Adipocyte (in vitro differentiated cells): ENCODE results near the gene GMNN.
"Not testable (repeated sequence)": the region's sequence is repeated elsewhere in the genome, so short reads cannot be mapped to it uniquely, and the experiment has no call there.

Experiments
- DNase-seq: peaks from one replicate; pipeline ENCODE4 v3.0.0-alpha.2; 2015; ENCODE audit warnings: low read depth
- H3K27me3 ChIP-seq: replicated peaks from 2 replicates; pipeline ENCODE4 v1.7.0; 2013; ENCODE audit warnings: mild to moderate bottlenecking, low read length, moderate library complexity; ENCODE audit not compliant: control insufficient read depth, insufficient read depth
- H3K36me3 ChIP-seq: 2 replicates; pipeline ENCODE4 v1.7.0; 2013; ENCODE audit warnings: low read length, mild to moderate bottlenecking, moderate library complexity; ENCODE audit not compliant: control insufficient read depth, insufficient read depth, severe bottlenecking
- H3K4me1 ChIP-seq: 2 replicates; pipeline ENCODE4 v1.7.0; 2013; ENCODE audit warnings: mild to moderate bottlenecking, low read length, moderate library complexity; ENCODE audit not compliant: control insufficient read depth, insufficient read depth
- H3K4me3 ChIP-seq: 2 replicates; pipeline ENCODE4 v1.7.0; 2013; ENCODE audit warnings: mild to moderate bottlenecking, low read length, moderate library complexity
- H3K9ac ChIP-seq: 2 replicates; pipeline ENCODE4 v1.7.0; 2013; ENCODE audit warnings: mild to moderate bottlenecking, low read length, moderate library complexity
- H3K9me3 ChIP-seq: 2 replicates; pipeline ENCODE4 v1.7.0; 2013; ENCODE audit warnings: mild to moderate bottlenecking, low read length, moderate library complexity; ENCODE audit not compliant: control insufficient read depth

The GMNN gene

GRCh38 chr6:24774696-24775519 lies at the start of gene GMNN:
TSS of gene GMNN (plus strand) at chr6:24774937. CDS start at chr6:24777247, 2,310 bp downstream.
- Histone ChIP-seq H3K4me1 (peaks cover 23% of the 10 kb centered on the region), H3K36me3 (no peaks in the 10 kb centered on the region), H3K27me3 (no peaks in the 10 kb centered on the region), H3K4me3 (peak within 1 kb of the TSS; percentile 100), H3K9ac (peak within 1 kb of the TSS; percentile 96), H3K9me3 (no peaks in the 10 kb centered on the region)
- peak; percentile 99 for DNase-seq

GRCh38 chr6:24730653-24731052 lies 44.1 kb upstream of the GMNN start:
- H3K36me3 ChIP-seq, DNase-seq, H3K4me1 ChIP-seq, H3K9ac ChIP-seq, H3K27me3 ChIP-seq, H3K4me3 ChIP-seq: not testable (repeated sequence)
- peaks cover 13% of the 10 kb centered on the region for H3K9me3 ChIP-seq

DNA sequence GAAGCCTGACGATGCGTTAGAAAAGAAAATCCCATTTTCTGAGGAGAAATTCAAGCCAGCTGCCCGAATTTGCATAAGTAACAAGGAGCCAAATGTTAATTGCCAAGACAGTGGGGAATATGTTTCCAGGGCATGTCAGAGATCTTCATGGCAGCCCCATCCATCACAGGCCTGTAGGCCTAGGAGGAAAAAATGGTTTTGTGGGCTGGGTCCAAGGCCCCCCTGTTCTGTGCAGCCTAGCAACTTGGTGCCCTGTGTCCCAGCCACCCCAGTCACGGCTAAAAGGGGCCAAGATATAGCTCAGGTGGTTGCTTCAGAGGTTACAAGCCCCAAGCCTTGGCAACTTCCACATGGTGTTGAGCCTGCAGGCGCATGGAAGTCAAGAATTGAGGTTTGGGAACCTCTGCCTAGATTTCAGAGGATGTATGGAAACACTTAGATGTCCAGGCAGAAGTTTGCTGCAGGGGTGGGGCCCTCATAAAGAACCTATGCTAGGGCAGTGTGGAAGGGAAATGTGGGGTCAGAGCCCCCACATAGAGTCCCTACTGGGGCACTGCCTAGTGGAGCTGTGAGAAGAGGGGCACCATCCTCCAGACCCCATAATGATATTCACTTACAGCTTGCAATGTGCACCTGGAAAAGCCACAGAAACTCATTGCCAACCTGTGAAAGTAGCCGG lies 43.1 kb upstream of the GMNN start:
- not testable (repeated sequence) for DNase-seq, H3K4me3 ChIP-seq, H3K9ac ChIP-seq, H3K36me3 ChIP-seq, H3K4me1 ChIP-seq, H3K27me3 ChIP-seq
- H3K9me3 ChIP-seq = peaks cover 13% of the 10 kb centered on the region

- Histone ChIP-seq H3K9ac (no peak overlapping the region), H3K4me3 (no peak overlapping the region), H3K4me1 (no peaks in the 10 kb centered on the region), H3K9me3 (peaks cover 13% of the 10 kb centered on the region), H3K36me3 (no peaks in the 10 kb centered on the region), H3K27me3 (no peaks in the 10 kb centered on the region)
- no peak for DNase-seq
Observed at GRCh38 chr6:24734166-24734565, 40.6 kb upstream of the GMNN start.

GRCh38 chr6:24734710-24735109 lies 40.0 kb upstream of the GMNN start:
- DNase-seq, H3K9ac ChIP-seq, H3K4me3 ChIP-seq, H3K27me3 ChIP-seq, H3K36me3 ChIP-seq, H3K4me1 ChIP-seq: not testable (repeated sequence)
- H3K9me3 ChIP-seq = peaks cover 13% of the 10 kb centered on the region

DNA sequence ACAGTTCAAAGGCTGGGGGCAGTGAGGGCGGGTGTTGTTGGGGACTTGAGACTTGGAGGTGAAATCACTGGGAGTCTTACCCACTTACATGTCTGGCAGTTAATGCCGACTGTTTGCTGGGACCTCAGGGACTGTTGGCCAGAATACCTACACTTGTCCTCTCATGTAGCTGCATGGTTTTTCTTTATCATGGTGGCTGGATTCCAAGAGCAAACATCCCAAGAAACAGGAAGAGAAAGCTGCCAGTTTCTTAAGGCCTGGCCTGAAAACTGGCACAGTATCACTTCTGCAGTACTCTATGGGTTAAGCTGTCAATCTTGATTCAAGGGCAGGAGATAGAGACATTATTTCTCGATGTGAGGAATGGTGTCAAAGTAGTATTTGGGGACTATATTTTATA lies 36.0 kb upstream of the GMNN start:
- Histone ChIP-seq H3K9ac (no peak overlapping the region), H3K4me3 (no peak overlapping the region), H3K4me1 (peaks cover 18% of the 10 kb centered on the region), H3K27me3 (no peaks in the 10 kb centered on the region), H3K9me3 (no peaks in the 10 kb centered on the region), H3K36me3 (no peaks in the 10 kb centered on the region)
- no peak for DNase-seq

DNA sequence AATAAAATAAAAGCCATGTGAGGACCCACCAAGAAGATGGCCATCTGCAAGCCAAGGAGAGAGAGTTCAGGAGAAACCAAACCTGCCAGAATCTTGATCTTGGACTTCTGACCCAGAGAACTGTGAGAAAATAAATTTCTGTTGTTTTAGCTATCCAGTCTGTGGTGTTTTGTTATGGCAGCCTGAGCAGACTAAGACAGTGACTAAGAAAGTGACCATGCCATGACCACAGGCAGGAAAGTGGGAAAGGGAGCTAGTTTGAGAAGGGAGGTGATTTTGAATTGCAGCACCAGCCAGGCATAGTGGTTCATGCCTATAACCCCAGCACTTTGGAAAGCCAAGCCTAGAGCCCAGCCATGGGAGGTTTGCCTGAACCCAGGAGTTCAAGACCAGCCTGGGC lies 33.9 kb upstream of the GMNN start:
- Histone ChIP-seq H3K4me3 (no peak overlapping the region), H3K9me3 (no peaks in the 10 kb centered on the region), H3K27me3 (no peaks in the 10 kb centered on the region), H3K9ac (no peak overlapping the region), H3K36me3 (no peaks in the 10 kb centered on the region), H3K4me1 (peaks cover 21% of the 10 kb centered on the region)
- no peak for DNase-seq

DNA sequence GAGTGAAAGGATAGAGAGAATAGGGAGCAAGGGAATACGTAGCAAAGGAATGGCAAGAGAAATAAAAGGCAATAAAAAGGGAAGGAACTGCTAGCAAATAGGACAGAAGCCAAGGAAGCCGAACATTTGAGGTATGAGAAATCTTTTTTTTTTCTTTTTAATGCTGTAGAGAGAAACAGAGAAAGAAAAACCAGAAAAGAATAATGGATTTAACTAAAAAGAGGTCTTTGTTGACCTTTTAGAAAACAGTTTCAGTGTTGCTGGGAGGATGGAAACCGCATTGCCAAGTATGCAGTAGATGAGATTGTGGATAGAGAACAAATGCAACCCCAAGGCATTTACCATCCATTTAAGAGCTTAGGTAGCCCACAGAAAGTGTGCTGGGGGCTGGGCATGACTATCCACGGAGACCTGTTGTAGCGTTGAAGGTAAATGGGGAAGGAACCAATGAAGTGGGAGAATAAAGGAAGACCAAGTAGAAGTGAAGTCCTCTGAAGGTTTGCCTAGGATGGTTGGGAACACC lies 32.5 kb upstream of the GMNN start:
- peak overlapping the region; percentile 61 for H3K9ac ChIP-seq
- no peak for DNase-seq
- H3K36me3 ChIP-seq = no peaks in the 10 kb centered on the region
- peak overlapping the region; percentile 78 for H3K4me3 ChIP-seq
- no peaks in the 10 kb centered on the region for H3K9me3 ChIP-seq
- H3K4me1 ChIP-seq = peaks cover 21% of the 10 kb centered on the region
- no peaks in the 10 kb centered on the region for H3K27me3 ChIP-seq

DNA sequence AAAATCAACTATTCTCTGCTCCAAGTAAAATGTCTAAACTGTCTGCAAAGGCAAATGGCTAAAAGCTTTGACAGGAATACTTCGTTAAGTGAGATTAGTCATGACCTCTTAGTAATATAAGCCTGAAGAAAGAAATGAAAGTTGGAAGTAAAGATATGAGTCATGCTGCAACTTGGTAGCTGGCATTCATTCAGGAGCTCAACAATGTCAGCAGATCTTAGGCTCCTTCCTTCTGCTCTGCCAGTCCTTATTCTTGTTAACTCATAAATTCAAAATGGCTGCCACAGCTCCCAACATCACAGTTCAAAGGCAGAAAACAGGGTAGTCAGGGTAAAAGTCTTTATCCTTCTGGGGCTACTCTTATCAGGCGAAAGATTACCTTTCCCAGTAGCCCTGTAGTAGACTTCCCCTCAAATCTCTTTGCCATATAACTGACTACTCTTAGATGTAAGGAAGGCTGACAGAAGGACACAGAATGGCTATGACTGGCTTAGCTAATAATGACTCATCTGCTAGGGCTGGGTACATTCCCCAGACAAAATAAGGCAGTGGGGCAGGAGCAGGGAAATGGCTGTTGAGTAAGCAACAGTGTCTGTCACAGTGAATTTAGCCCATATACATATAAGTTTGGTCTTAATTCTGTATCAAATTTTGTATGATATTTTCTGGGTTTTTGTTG lies 31.3 kb upstream of the GMNN start:
- Histone ChIP-seq H3K4me3 (peak overlapping the region; percentile 78), H3K9ac (peak overlapping the region; percentile 61), H3K27me3 (no peaks in the 10 kb centered on the region), H3K9me3 (no peaks in the 10 kb centered on the region), H3K36me3 (no peaks in the 10 kb centered on the region), H3K4me1 (peaks cover 21% of the 10 kb centered on the region)
- peak; percentile 85 for DNase-seq

DNA sequence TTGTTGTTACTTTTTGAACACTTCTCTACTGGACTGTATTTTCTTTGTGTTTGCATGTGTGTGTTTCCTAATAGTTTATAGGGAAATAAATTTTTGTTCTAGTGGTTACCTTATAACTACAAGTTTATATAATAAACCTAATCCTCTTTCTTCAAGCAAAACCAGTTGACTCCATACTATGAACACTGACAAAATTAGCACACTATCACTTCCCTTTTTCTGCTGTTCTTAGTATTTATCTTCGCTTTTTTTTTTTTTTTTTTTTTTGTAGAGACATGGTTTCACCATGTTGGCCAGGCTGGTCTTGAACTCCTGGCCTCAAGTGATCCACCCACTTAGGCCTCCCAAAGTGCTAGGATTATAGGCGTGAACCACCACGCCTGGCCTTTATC lies 30.8 kb upstream of the GMNN start:
- Histone ChIP-seq H3K9ac (peak overlapping the region; percentile 61), H3K36me3 (no peaks in the 10 kb centered on the region), H3K9me3 (no peaks in the 10 kb centered on the region), H3K4me3 (peak overlapping the region; percentile 78), H3K4me1 (peaks cover 21% of the 10 kb centered on the region), H3K27me3 (no peaks in the 10 kb centered on the region)
- DNase-seq = no peak

DNA sequence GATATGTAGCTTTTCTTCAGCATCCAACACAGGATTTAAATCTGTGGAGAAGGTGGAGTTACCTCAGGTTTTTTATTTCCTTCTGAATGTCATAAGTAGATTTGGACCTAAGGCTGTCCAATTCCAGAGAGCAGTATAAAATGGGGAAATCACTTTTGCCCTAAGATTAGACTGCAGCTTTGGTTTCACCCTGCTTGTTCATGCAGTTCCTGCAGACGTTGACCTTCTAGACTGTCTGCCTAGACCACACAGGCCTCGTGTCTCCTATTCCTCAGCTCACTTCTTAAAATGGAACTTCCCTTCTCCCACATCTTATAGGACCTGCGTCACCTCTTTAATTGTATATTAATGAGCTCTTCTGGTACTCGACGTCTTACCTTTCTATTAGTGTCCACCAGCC lies 29.8 kb upstream of the GMNN start:
- Histone ChIP-seq H3K4me3 (no peak overlapping the region), H3K9ac (no peak overlapping the region), H3K9me3 (no peaks in the 10 kb centered on the region), H3K4me1 (peaks cover 21% of the 10 kb centered on the region), H3K27me3 (no peaks in the 10 kb centered on the region), H3K36me3 (no peaks in the 10 kb centered on the region)
- no peak for DNase-seq
